Panc1 (cell line): ENCODE results near the gene ITPKC. TPM values are rescaled to one million over a fixed set of nuclear protein-coding genes. Genes with fewer than 3 reads are reported as not detected.

Source experiments
- ATAC-seq: fragments of 200-7000 bp; cut with Tn5 transposase; 2 replicates; pipeline ENCODE4 v1.9.1; 2020; ENCODE audit warnings: mild to moderate bottlenecking, moderate library complexity
- BruUV-seq: library from RNA; stranded (reverse); fragments of 400-500 nt; replicated peaks from 2 replicates; lab custom pipeline; 2021; lab: Mats Ljungman, UMichigan
- CTCF ChIA-PET: fragments of 300-600 bp; sonication (Branson Sonifier 250); formaldehyde crosslinking; loops from one replicate; lab custom pipeline; 2022; ENCODE audit warnings: antibody characterized with exemption; lab: Charles Lee
- POLR2A ChIA-PET: fragments of 300-600 bp; sonication (Branson Sonifier 250); formaldehyde crosslinking; loops from one replicate; lab custom pipeline; 2022; ENCODE audit warnings: antibody characterized with exemption; lab: Charles Lee
- DNase-seq: peaks from one replicate; pipeline ENCODE4 v3.0.0-alpha.2; 2010; ENCODE audit warnings: low read depth, low spot score
- H3K27ac ChIP-seq: 2 replicates; pipeline ENCODE4 v1.5.1; 2011; ENCODE audit warnings: mild to moderate bottlenecking, low read length, inconsistent platforms
- H3K27me3 ChIP-seq: fragments of 200-500 bp; sonication (Bioruptor generic); 2 replicates; pipeline ENCODE4 v1.6.0; 2014; ENCODE audit warnings: low read length, inconsistent platforms; ENCODE audit not compliant: control insufficient read depth, insufficient read depth
- H3K36me3 ChIP-seq: fragments of 200-500 bp; sonication (Bioruptor generic); 2 replicates; pipeline ENCODE4 v1.5.1; 2014; ENCODE audit warnings: inconsistent platforms, mild to moderate bottlenecking, low read length, moderate library complexity; ENCODE audit not compliant: control insufficient read depth, insufficient read depth
- H3K4me1 ChIP-seq: 2 replicates; pipeline ENCODE4 v1.5.1; 2011; ENCODE audit warnings: inconsistent platforms, mild to moderate bottlenecking, low read length, moderate library complexity; ENCODE audit not compliant: control insufficient read depth, insufficient read depth
- H3K4me3 ChIP-seq, 2 experiments: 2 replicates each; pipeline ENCODE4 v1.5.1; 2011 to 2012; ENCODE audit warnings: low read depth in 2 of 2, low read length in 2 of 2, mild to moderate bottlenecking in 2 of 2, inconsistent platforms in 1 of 2, moderate library complexity in 1 of 2
- H3K9me3 ChIP-seq: fragments of 200-500 bp; sonication (Bioruptor generic); 2 replicates; pipeline ENCODE4 v1.5.1; 2014; ENCODE audit warnings: low read depth, mild to moderate bottlenecking, inconsistent platforms, low read length, moderate library complexity; ENCODE audit not compliant: control insufficient read depth, insufficient read depth
- CTCF ChIP-seq: fragments of 450-650 bp; IDR thresholded peaks from 2 replicates; pipeline ENCODE4 v1.5.1; 2017; ENCODE audit warnings: mild to moderate bottlenecking
- POLR2AphosphoS5 ChIP-seq: IDR thresholded peaks from 2 replicates; pipeline ENCODE4 v1.6.1; 2012; ENCODE audit warnings: mild to moderate bottlenecking, low read depth, low read length, moderate library complexity
- REST ChIP-seq, 2 experiments: IDR thresholded peaks; 2 replicates each; pipeline ENCODE4 v1.6.1; 2011 to 2012; ENCODE audit warnings: low read depth in 2 of 2, control low read depth in 1 of 2, low read length in 1 of 2, mild to moderate bottlenecking in 1 of 2, moderate library complexity in 1 of 2; ENCODE audit not compliant: insufficient read depth in 1 of 2
- SIN3A ChIP-seq: IDR thresholded peaks from 2 replicates; pipeline ENCODE4 v1.6.1; 2012; ENCODE audit warnings: low read depth, mild to moderate bottlenecking, low read length, moderate library complexity, borderline replicate concordance; ENCODE audit not compliant: insufficient read depth
- TCF7L2 ChIP-seq: IDR thresholded peaks from 2 replicates; pipeline ENCODE4 v1.6.1; 2011; ENCODE audit warnings: mild to moderate bottlenecking, low read depth, low read length, inconsistent platforms
- in situ Hi-C: cut with HindIII; loops from 2 replicates; pipeline ENCODE4 v1.10.0; 2016; ENCODE audit warnings: low sequenced_read_pairs, low pct_unique_long_range_greater_than_20kb
- intact Hi-C: fragments of 100-400 bp; cut with micrococcal nuclease; formaldehyde crosslinking; loops from one replicate; pipeline ENCODE4 v1.10.0; 2022; ENCODE audit not compliant: unreplicated experiment
- total RNA-seq: library from RNA; stranded (reverse); gene quantifications from one replicate; pipeline ENCODE4 v1.2.1, GENCODE V29; 2021; ENCODE audit not compliant: unreplicated experiment

ITPKC gene
- total RNA-seq, 1 experiment from 2014 or later = 7.2 TPM

- in situ Hi-C loops = no loop called here
- no peak for TF ChIP-seq POLR2AphosphoS5
- TF ChIP-seq SIN3A = no peak
- no peak for TF ChIP-seq CTCF
- no peak for TF ChIP-seq REST (IDR thresholded peaks at IDR 0.05; ENCODE audit: insufficient read depth in 1 of 2, low read depth in 2 of 2, low read length in 1 of 2)
- no peak for TF ChIP-seq TCF7L2
- Histone ChIP-seq H3K27me3 (no peaks in the 10 kb centered on the region), H3K4me1 (0 out of 2 replicates have a peak, but pooled peaks cover 3% of the 10 kb centered on the region), H3K36me3 (no peaks in the 10 kb centered on the region), H3K27ac (no peak overlapping the region), H3K4me3 (no peak overlapping the region), H3K9me3 (no peaks in the 10 kb centered on the region)
- ChIA-PET POLR2A (no interaction called here), CTCF (no interaction called here)
- intact Hi-C loops = no loop called here
- ATAC-seq (no peak), DNase-seq (no peak)
- no TSS peak for BruUV-seq
Observed at GRCh38 chr19:40709817-40710216, 7.1 kb upstream of the ITPKC start.

- ChIA-PET CTCF (no interaction called here), POLR2A (interaction anchor here (0.6 kb wide), 1 partner anchor 38 kb away, joined by 14 read pairs; no protein-coding TSS in a partner anchor)
- Histone ChIP-seq H3K27me3 (no peaks in the 10 kb centered on the region), H3K27ac (no peak overlapping the region), H3K4me3 (peak overlapping the region in 1 of 2 experiments; percentile 65; a peak in 1 of 4 replicates), H3K4me1 (peaks cover 11% of the 10 kb centered on the region), H3K36me3 (peaks cover 3% of the 10 kb centered on the region; the same call in 1 of the 2 replicates), H3K9me3 (no peaks in the 10 kb centered on the region)
- no TSS peak for BruUV-seq
- DNase-seq (no peak), ATAC-seq (no peak)
- in situ Hi-C loops = no loop called here
- intact Hi-C loops = no loop called here
- no peak for TF ChIP-seq POLR2AphosphoS5
- TF ChIP-seq CTCF = no peak
- TF ChIP-seq SIN3A = no peak
- TF ChIP-seq REST (IDR thresholded peaks at IDR 0.05; ENCODE audit: insufficient read depth in 1 of 2, low read depth in 2 of 2, low read length in 1 of 2) = no peak
- TF ChIP-seq TCF7L2 = no peak
Observed at GRCh38 chr19:40713939-40714338, 3.0 kb upstream of the ITPKC start.
